Measurements from ENCODE around the gene SIX6. TPM values are rescaled to one million over a fixed set of nuclear protein-coding genes. Genes with fewer than 3 reads are reported as not detected.

Gene SIX6
- total and polyA plus RNA-seq, 4 experiments from 2014 or later: not detected

DNA sequence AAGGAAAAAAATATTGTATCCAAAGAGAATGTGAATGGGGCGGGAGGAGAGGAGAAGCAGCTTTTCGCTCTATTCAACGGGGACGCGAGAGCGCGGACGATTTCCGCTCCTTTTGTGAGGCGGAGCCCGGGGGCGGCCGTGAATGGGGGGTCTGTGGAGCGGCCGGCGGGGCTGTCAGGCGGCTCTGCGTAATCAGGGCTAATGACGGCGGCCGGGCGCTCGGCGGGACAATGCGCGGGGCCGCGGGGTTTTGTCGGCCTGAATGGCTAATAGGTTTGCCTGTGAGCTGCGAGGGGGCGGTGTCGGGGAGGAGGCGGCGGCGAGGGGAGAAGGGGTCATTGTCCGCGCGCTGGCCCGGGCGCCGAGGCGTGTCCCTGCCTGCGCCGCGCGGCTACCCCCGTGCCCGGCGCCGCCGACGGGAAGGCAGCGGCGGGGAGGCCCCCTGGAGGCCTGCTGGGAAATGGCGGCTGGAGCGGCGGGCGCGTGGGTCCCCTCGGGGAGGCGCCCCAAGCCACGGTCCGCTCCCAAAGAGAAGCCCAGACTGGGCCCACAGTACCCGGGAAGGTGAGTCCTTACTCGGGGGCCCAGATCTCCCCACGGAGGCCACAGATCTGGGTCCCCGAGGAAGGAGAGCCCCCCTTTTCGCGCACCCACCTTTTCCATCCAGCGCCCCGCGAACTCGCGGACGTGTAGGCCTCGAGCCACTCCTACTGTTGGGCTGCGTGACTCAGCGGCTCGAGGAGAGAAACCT, 6.0 kb downstream of the SIX6 start:
- H3K9me3 Mint-ChIP-seq: peaks cover 0 to 12% (median 5%) of the 10 kb centered on the region in 8 donors
- no peak overlapping the region for H3K27ac Mint-ChIP-seq
- Histone ChIP-seq H3K27ac (ENCODE audit: low read depth, low read length) (no peak overlapping the region), H3K9me3 (ENCODE audit: control insufficient read depth in 1 of 2, low read length in 2 of 2) (no peaks in the 10 kb centered on the region), H3K27me3 (ENCODE audit: insufficient read depth, low read length) (peaks cover 48% of the 10 kb centered on the region), H3K4me3 (ENCODE audit: low read length in 2 of 2) (no peak overlapping the region), H3K36me3 (ENCODE audit: insufficient read depth, low read length) (no peaks in the 10 kb centered on the region), H3K4me1 (ENCODE audit: insufficient read depth, low read length) (peaks cover 22% of the 10 kb centered on the region)
- H3K4me3 Mint-ChIP-seq: peak overlapping the region in 6 of 8 donors; percentile 32 to 61 (median 56)
- no peak for DNase-seq
- H3K36me3 Mint-ChIP-seq: no peaks in the 10 kb centered on the region
- ChIA-PET CTCF (ENCODE audit: partially characterized antibody) (no interaction called here), POLR2A (ENCODE audit: partially characterized antibody) (no interaction called here)
- peaks cover 6 to 27% (median 17%) of the 10 kb centered on the region in 4 donors for H3K4me1 Mint-ChIP-seq
- intact Hi-C loops (cut with micrococcal nuclease): no loop called here
- peaks cover 41 to 45% of the 10 kb centered on the region in 2 donors for H3K27me3 Mint-ChIP-seq

DNA sequence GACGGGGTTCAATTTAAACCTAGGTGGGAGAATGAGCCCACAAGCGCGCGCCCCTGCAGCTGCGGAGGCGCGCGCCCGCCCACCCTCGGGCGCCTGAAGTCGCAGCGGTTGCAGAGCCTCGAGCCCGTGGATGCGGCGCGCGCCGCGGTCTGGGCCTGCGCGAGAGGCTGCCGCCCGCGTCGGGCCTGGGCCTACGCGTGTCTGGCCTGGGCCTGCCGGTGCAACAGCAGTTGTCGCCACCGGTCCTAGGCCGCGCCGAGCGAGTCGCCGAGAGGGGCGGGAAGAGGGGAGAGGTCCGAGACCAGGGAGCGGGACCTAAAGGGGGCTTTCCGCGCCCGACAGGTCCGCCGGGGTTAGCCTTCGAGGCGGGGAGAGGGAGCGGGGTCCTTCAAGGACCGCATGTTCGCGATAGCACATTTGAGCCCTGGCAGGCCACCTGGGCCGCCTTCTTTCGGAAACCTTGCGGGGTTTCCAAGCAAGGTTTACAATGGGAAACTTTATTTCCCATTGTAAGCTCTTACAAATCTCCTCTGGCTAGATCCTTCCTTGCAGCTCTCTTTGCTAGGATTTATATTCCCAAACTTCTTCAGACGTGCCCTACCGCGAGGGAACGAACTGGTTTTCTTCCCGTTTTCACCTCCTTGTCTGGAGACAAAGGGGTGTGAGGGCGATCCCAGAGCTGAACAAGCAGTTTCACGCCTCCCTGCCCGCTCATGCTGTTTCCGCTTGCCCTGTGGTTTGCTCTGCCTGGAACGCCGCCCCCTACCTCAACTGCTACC, 6.8 kb downstream of the SIX6 start:
- no peak for DNase-seq
- Histone ChIP-seq H3K4me1 (ENCODE audit: insufficient read depth, low read length) (peaks cover 17% of the 10 kb centered on the region), H3K4me3 (ENCODE audit: low read length in 2 of 2) (no peak overlapping the region), H3K27ac (ENCODE audit: low read depth, low read length) (no peak overlapping the region), H3K27me3 (ENCODE audit: insufficient read depth, low read length) (peaks cover 41% of the 10 kb centered on the region), H3K36me3 (ENCODE audit: insufficient read depth, low read length) (no peaks in the 10 kb centered on the region), H3K9me3 (ENCODE audit: control insufficient read depth in 1 of 2, low read length in 2 of 2) (no peaks in the 10 kb centered on the region)
- Mint-ChIP-seq H3K4me1 (peaks cover 6 to 22% (median 12%) of the 10 kb centered on the region in 4 donors), H3K4me3 (peak overlapping the region in 7 of 8 donors; percentile 0 to 80 (median 52)), H3K36me3 (no peaks in the 10 kb centered on the region), H3K27me3 (peaks cover 38 to 40% of the 10 kb centered on the region in 2 donors), H3K9me3 (peaks cover 0 to 14% (median 5%) of the 10 kb centered on the region in 8 donors), H3K27ac (peak overlapping the region in 1 of 7 donors; percentile 2)
- intact Hi-C loops (cut with micrococcal nuclease): no loop called here
- ChIA-PET CTCF (ENCODE audit: partially characterized antibody) (interaction anchor here (1.0 kb wide), 1 partner anchor 19 kb away, joined by 3 read pairs; no protein-coding TSS in a partner anchor), POLR2A (ENCODE audit: partially characterized antibody) (no interaction called here)

DNA sequence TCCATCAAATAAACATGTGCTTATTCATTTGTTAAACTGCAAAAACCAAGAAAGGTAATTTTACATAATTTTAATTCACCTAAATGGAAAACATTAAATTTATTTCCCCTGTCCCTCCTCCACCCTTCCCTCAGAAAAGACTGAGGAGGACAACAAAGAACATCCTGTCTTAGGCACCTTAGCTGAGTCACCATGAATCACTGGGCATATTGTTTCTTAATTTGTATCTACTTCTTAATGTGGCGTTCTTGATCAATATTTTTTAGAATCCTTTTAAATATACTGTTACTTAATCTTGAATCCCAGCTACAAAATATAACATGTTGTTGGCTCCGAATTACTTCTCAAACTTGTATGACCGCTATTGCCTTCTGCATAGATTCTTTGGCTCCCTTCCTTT, 23.5 kb downstream of the SIX6 start:
- no peaks in the 10 kb centered on the region for H3K9me3 ChIP-seq (ENCODE audit: control insufficient read depth in 1 of 2, low read length in 2 of 2)
- Mint-ChIP-seq H3K27me3 (peaks cover 19 to 21% of the 10 kb centered on the region in 2 donors), H3K4me3 (no peak overlapping the region), H3K9me3 (peaks cover 0 to 9% (median 3%) of the 10 kb centered on the region in 8 donors), H3K36me3 (no peaks in the 10 kb centered on the region), H3K4me1 (no peaks in the 10 kb centered on the region), H3K27ac (no peak overlapping the region)
- H3K27me3 ChIP-seq (ENCODE audit: insufficient read depth, low read length): no peaks in the 10 kb centered on the region
- H3K36me3 ChIP-seq (ENCODE audit: insufficient read depth, low read length): no peaks in the 10 kb centered on the region
- intact Hi-C loops (cut with micrococcal nuclease): no loop called here
- no peak overlapping the region for H3K4me3 ChIP-seq (ENCODE audit: low read length in 2 of 2)
- DNase-seq: no peak
- no peaks in the 10 kb centered on the region for H3K4me1 ChIP-seq (ENCODE audit: insufficient read depth, low read length)
- CTCF ChIA-PET (ENCODE audit: partially characterized antibody): no interaction called here
- POLR2A ChIA-PET (ENCODE audit: partially characterized antibody): no interaction called here
- no peak overlapping the region for H3K27ac ChIP-seq (ENCODE audit: low read depth, low read length)

DNA sequence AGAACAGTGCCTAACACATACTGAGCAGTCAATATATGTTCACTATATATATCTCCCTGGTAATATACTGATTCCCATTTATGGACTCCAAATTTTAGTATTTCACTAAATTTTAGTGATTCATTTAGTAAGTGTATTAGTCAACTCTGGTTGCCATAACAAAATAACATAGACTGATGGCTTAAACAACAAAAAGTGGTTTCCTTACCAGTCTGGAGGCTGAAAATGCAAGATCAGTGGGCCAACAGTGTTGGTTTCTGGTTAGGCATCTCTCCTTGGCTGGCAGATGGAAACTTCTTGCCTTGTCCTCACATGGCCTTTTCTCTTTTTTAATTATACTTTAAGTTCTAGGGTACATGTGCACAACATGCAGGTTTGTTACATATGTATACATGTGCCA, 28.7 kb downstream of the SIX6 start:
- H3K9me3 ChIP-seq (ENCODE audit: control insufficient read depth in 1 of 2, low read length in 2 of 2): no peaks in the 10 kb centered on the region
- Mint-ChIP-seq H3K27ac (no peak overlapping the region), H3K36me3 (no peaks in the 10 kb centered on the region), H3K4me1 (no peaks in the 10 kb centered on the region), H3K4me3 (no peak overlapping the region), H3K9me3 (peaks cover 0 to 29% (median 18%) of the 10 kb centered on the region in 8 donors), H3K27me3 (peaks cover 8 to 13% of the 10 kb centered on the region in 2 donors)
- H3K4me3 ChIP-seq (ENCODE audit: low read length in 2 of 2): no peak overlapping the region
- no peak for DNase-seq
- ChIA-PET CTCF (ENCODE audit: partially characterized antibody) (no interaction called here), POLR2A (ENCODE audit: partially characterized antibody) (no interaction called here)
- intact Hi-C loops (cut with micrococcal nuclease): no loop called here
- no peaks in the 10 kb centered on the region for H3K27me3 ChIP-seq (ENCODE audit: insufficient read depth, low read length)
- no peaks in the 10 kb centered on the region for H3K36me3 ChIP-seq (ENCODE audit: insufficient read depth, low read length)
- no peaks in the 10 kb centered on the region for H3K4me1 ChIP-seq (ENCODE audit: insufficient read depth, low read length)
- H3K27ac ChIP-seq (ENCODE audit: low read depth, low read length): no peak overlapping the region

DNA sequence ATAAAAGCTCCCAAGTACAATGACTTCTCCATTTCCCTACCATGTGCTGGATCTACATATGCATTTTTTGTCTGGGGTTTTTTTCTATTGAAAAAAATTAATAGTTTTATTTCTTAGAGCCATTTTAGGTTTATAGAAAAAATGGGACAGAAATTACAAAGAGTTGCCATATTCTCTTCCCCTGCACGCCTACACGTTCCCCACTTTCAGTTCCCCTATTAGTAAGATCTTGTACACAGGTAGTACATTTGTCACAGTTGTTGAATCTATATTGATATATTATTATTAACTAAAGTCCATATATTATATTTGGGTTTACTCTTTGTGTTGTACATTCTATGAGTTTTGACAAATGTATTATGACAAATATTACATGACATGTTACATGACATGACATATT, 35.7 kb downstream of the SIX6 start:
- Mint-ChIP-seq H3K36me3 (no peaks in the 10 kb centered on the region), H3K9me3 (peaks cover 0 to 45% (median 29%) of the 10 kb centered on the region in 8 donors)
- CTCF ChIA-PET (ENCODE audit: partially characterized antibody): no interaction called here

DNA sequence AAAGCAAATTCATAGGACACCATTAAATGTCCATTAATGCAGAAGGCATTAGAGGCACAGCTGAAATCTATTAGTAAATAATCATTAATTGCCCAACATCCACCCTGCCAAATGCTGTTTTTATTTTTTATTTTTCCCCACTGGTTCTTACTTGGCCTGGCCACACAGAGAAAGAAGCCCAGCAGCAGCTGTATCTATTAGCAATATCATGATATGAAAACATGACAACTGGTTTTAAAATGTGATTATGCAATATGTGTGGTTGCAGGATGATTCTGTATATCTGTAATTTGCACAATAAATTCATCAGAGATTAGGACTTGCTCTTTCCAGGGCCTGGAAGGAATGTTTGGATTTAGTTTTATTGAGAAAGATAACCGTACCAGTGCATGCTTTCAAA, 44.9 kb downstream of the SIX6 start:
- ChIA-PET CTCF (ENCODE audit: partially characterized antibody) (no interaction called here), POLR2A (ENCODE audit: partially characterized antibody) (no interaction called here)
- intact Hi-C loops (cut with micrococcal nuclease): loop anchor here (10.0 kb wide), 1 partner anchor 369 kb away; no protein-coding TSS in a partner anchor
- H3K4me3 ChIP-seq (ENCODE audit: low read length in 2 of 2): no peak overlapping the region
- no peaks in the 10 kb centered on the region for H3K9me3 ChIP-seq (ENCODE audit: control insufficient read depth in 1 of 2, low read length in 2 of 2)
- H3K27ac ChIP-seq (ENCODE audit: low read depth, low read length): no peak overlapping the region
- H3K4me1 Mint-ChIP-seq: no peaks in the 10 kb centered on the region
- peaks cover 3% of the 10 kb centered on the region for H3K27me3 ChIP-seq (ENCODE audit: insufficient read depth, low read length)
- H3K9me3 Mint-ChIP-seq: peaks cover 0 to 11% (median 2%) of the 10 kb centered on the region in 8 donors
- H3K36me3 ChIP-seq (ENCODE audit: insufficient read depth, low read length): no peaks in the 10 kb centered on the region
- no peak overlapping the region for H3K4me3 Mint-ChIP-seq
- H3K27me3 Mint-ChIP-seq: peaks cover 8 to 18% of the 10 kb centered on the region in 2 donors
- no peak overlapping the region for H3K27ac Mint-ChIP-seq
- no peak for DNase-seq
- no peaks in the 10 kb centered on the region for H3K4me1 ChIP-seq (ENCODE audit: insufficient read depth, low read length)
- no peaks in the 10 kb centered on the region for H3K36me3 Mint-ChIP-seq

More for the DNA sequence above, 35.7 kb downstream of the SIX6 start:
- intact Hi-C loops (cut with micrococcal nuclease): no loop called here
- H3K4me1 ChIP-seq (ENCODE audit: insufficient read depth, low read length): no peaks in the 10 kb centered on the region
- H3K36me3 ChIP-seq (ENCODE audit: insufficient read depth, low read length): no peaks in the 10 kb centered on the region
- H3K9me3 ChIP-seq (ENCODE audit: control insufficient read depth in 1 of 2, low read length in 2 of 2): peaks cover 0 to 4% of the 10 kb centered on the region in 2 donors
- H3K4me3 Mint-ChIP-seq: no peak overlapping the region
- H3K27me3 Mint-ChIP-seq: peaks cover 12% of the 10 kb centered on the region in 2 donors
- no peak overlapping the region for H3K27ac ChIP-seq (ENCODE audit: low read depth, low read length)
- H3K27me3 ChIP-seq (ENCODE audit: insufficient read depth, low read length): no peaks in the 10 kb centered on the region
- no peak for DNase-seq
- H3K4me1 Mint-ChIP-seq: no peaks in the 10 kb centered on the region
- POLR2A ChIA-PET (ENCODE audit: partially characterized antibody): no interaction called here
- no peak overlapping the region for H3K27ac Mint-ChIP-seq
- H3K4me3 ChIP-seq (ENCODE audit: low read length in 2 of 2): no peak overlapping the region
